ENCODE data around the gene RBM4B.

RBM4B gene

DNA sequence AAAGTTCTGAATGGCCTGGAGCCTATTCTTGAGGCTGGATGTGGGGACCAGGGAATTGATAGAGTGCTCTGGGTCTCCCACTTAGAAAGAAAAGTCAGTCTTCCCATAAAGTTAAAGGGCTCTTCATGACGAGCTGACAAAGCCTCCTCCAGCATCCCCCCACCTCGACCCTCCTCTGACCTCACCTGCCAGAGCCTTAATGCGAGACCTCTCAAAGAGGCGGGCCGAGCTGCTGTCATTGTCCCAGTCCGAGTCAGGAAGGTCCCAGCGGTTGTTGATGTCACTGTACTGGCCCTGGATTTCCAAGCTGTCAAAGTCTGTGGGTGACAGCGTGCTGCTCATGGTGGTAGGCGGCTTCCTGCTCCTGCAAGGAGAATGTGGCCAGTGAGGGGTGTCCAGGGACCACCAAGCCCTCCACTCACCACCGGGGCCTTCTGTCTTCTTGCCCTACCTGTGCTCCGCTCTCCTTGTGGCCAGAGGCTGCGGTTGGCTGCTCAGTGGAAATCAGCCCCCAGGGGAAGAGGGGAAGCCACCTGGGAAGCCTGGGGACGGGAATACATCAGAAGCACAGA lies 43.3 kb upstream of the RBM4B start:
- in situ Hi-C loops (cut with MboI; ENCODE audit: low sequenced_read_pairs, unreplicated experiment) = no loop called here
- TF ChIP-seq, protein P1, sequence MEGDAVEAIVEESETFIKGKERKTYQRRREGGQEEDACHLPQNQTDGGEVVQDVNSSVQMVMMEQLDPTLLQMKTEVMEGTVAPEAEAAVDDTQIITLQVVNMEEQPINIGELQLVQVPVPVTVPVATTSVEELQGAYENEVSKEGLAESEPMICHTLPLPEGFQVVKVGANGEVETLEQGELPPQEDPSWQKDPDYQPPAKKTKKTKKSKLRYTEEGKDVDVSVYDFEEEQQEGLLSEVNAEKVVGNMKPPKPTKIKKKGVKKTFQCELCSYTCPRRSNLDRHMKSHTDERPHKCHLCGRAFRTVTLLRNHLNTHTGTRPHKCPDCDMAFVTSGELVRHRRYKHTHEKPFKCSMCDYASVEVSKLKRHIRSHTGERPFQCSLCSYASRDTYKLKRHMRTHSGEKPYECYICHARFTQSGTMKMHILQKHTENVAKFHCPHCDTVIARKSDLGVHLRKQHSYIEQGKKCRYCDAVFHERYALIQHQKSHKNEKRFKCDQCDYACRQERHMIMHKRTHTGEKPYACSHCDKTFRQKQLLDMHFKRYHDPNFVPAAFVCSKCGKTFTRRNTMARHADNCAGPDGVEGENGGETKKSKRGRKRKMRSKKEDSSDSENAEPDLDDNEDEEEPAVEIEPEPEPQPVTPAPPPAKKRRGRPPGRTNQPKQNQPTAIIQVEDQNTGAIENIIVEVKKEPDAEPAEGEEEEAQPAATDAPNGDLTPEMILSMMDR (IDR thresholded peaks at IDR 0.05; ENCODE audit: borderline replicate concordance, control extremely low read depth, extremely low read depth, insufficient read depth, missing control alignments) = no peak
- no peak for DNase-seq (ENCODE audit: low spot score)

DNA sequence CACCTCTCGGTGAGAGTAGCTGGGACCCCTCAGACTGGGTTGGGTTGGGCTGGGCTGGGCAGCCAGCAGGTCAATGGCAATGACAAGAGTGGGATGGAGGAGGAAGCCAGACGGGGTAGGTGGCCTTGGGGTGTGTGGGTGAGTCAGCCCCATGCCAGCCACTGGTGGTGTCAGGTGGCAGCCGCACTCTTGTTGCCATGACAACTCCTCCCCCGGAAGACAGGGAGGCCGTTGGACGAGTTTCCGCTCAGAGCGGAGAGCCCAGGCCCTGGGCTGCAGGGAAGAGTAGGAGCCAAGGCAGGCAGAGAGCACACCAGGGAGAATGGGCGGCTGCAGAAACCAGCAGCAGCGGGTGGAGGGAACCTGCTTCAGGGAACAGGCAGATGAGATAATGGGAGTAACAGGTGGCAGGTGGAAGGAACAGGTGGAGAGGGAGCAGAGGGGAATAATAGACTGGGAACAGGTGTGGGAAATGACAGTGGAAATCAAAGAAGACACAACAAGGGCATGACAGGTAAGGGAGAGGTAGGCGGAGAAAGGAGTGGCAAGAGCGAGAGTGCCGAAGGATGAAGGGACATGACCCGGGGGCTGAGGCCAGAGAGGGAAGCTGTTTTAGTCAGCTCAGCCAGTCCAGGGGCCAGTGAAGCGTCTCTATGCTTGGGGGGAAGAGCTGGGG lies 42.7 kb upstream of the RBM4B start:
- TF ChIP-seq, protein P1 (IDR thresholded peaks at IDR 0.05; ENCODE audit: borderline replicate concordance, control extremely low read depth, extremely low read depth, insufficient read depth, missing control alignments) = no peak
- in situ Hi-C loops (cut with MboI; ENCODE audit: low sequenced_read_pairs, unreplicated experiment) = no loop called here
- no peak for DNase-seq (ENCODE audit: low spot score)

DNA sequence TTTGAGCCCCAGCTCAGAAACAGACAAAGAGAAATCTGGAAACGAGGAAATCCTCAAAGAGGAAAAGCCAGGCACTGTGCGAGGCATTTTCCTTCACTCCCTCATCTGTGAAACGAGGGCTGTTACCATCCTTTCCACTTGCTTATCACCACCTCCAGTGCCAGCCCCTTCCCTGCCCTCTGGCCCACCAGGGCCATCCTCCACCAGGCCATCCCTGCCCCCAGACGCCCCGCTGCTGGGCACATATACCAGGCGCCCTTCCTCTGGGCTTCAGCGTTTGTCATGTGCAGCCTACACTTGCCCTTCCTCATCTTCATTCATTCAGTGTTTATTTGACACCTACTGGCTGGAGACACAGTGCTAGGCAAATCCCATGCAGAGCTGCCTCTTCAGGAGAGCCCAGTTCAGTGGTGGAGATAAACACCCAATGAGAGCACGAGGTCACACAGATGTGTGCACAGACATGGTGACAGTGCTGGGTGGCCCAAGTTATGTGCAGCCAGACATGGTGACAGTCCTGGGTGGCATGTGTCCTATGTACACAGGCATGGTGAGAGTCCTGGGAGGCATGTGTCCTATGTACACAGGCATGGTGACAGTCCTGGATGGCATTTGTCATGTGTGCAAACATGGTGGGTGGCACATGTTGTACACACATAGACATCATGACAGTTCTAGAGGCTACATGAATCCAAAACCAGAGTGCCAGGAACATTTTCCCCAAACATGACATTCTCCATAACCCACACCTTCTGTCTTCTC lies 41.6 kb upstream of the RBM4B start:
- DNase-seq (ENCODE audit: low spot score) = no peak
- in situ Hi-C loops (cut with MboI; ENCODE audit: low sequenced_read_pairs, unreplicated experiment) = no loop called here
- TF ChIP-seq, protein P1 (IDR thresholded peaks at IDR 0.05; ENCODE audit: borderline replicate concordance, control extremely low read depth, extremely low read depth, insufficient read depth, missing control alignments) = no peak

DNA sequence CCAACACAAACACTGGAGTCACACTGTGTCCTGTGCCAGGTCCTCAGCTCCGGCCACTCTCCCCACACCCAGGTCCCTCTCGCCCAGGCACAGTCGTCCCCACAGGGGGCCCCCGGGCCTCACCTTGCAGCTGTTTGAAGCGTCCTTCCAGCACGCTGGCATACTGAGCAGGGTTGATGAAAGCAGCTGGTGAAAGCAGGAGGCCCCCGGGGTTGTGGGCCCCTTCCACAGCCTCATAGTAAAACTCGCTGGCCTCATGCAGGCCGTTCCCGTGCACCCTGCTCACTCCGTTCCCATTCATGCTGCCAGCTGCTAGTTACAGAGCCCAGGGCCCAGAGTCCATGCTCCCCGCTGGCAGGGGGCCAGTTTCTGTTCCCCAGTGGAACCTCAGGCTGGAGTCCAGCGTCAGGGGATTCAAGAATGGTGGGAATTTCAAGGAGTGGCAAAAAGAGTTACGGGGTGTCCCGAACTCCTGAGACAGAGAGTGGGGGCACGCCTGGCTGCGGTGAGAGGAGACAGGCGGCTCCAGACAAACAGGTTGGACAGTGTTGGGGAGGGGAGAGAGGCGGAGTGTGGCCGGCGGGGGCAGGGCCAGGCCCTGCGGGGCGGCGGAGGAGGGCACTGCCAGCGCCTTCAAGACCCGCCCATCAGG lies 40.8 kb upstream of the RBM4B start:
- in situ Hi-C loops (cut with MboI; ENCODE audit: low sequenced_read_pairs, unreplicated experiment) = no loop called here
- TF ChIP-seq, protein P1 (IDR thresholded peaks at IDR 0.05; ENCODE audit: borderline replicate concordance, control extremely low read depth, extremely low read depth, insufficient read depth, missing control alignments) = no peak
- no peak for DNase-seq (ENCODE audit: low spot score)

DNA sequence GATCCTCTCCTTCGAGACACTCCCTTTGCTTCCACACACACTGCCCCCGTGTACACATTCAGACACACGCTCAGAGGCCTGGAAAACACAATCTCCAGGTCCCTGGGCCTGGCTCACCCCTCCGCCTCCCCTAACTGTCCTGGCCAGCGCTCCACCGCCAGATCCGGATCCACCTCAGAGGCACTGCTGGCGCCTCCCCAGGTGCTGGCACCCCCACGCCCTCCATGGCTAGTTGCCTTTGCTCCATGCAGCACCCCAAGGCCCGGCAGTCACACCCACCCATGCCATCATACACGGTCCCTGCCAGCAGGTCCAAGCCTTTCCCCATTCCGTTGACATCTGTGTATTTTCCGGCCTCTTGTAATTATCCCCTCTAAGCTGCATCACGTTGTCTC lies 40.2 kb upstream of the RBM4B start:
- TF ChIP-seq, protein P1 (IDR thresholded peaks at IDR 0.05; ENCODE audit: borderline replicate concordance, control extremely low read depth, extremely low read depth, insufficient read depth, missing control alignments) = no peak
- no peak for DNase-seq (ENCODE audit: low spot score)
- in situ Hi-C loops (cut with MboI; ENCODE audit: low sequenced_read_pairs, unreplicated experiment) = no loop called here

DNA sequence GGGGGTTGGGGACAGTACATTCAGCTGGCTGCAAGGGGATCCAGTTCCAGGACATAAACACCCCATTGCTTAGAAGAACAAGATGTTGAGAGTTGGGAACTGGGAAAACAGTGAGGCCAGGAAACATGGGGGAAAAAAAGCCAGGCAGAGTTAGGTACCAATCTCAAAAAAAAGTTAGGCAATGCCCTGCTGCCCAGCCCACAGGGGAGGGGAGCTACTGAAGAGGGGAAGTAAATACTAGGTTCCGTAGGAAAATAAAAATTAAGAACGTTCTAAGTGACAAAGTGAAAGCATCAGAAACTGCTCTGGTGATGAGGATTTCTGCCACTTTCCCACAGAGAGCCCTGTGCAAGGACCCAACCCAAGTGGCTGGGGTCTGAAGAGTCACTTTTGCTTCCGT lies 39.3 kb upstream of the RBM4B start:
- TF ChIP-seq, protein P1 (IDR thresholded peaks at IDR 0.05; ENCODE audit: borderline replicate concordance, control extremely low read depth, extremely low read depth, insufficient read depth, missing control alignments) = no peak
- DNase-seq (ENCODE audit: low spot score) = no peak
- in situ Hi-C loops (cut with MboI; ENCODE audit: low sequenced_read_pairs, unreplicated experiment) = no loop called here

All from GM13976 (cell line).